GM21515 (cell line): Measurements from ENCODE around the gene SLC38A3.

ENCODE experiments used
- ATAC-seq: cut with Tn5 transposase; IDR thresholded peaks from one replicate; pipeline ENCODE4 v1.9.1; 2021; ENCODE audit not compliant: unreplicated experiment

SLC38A3 gene

GRCh38 chr3:50204804-50205412 lies at the start of gene SLC38A3:
Gene SLC38A3, plus strand, starts transcription at chr3:50205271. Its CDS starts 8,929 bp downstream, at chr3:50214200.
- no peak for ATAC-seq

- ATAC-seq = no peak
Measured at GRCh38 chr3:50155491-50155878, 49.6 kb upstream of the SLC38A3 start.

GRCh38 chr3:50155891-50156290 lies 49.2 kb upstream of the SLC38A3 start:
- no peak for ATAC-seq

GRCh38 chr3:50156549-50157493 lies 48.2 kb upstream of the SLC38A3 start:
- ATAC-seq = no peak

GRCh38 chr3:50157827-50158529 lies 47.1 kb upstream of the SLC38A3 start:
- ATAC-seq = no peak

- ATAC-seq = no peak
Measured at GRCh38 chr3:50158530-50159146, 46.4 kb upstream of the SLC38A3 start.

- ATAC-seq = no peak
Measured at GRCh38 chr3:50160561-50160983, 44.5 kb upstream of the SLC38A3 start.

GRCh38 chr3:50161320-50161719 lies 43.8 kb upstream of the SLC38A3 start:
- ATAC-seq = no peak

- no peak for ATAC-seq
Measured at GRCh38 chr3:50162034-50162883, 42.8 kb upstream of the SLC38A3 start.

- ATAC-seq = no peak
Measured at GRCh38 chr3:50163572-50164455, 41.3 kb upstream of the SLC38A3 start.

GRCh38 chr3:50164481-50164880 lies 40.6 kb upstream of the SLC38A3 start:
- ATAC-seq = no peak

- no peak for ATAC-seq
Measured at GRCh38 chr3:50164984-50165909, 39.8 kb upstream of the SLC38A3 start.

GRCh38 chr3:50165910-50166538 lies 39.0 kb upstream of the SLC38A3 start:
- no peak for ATAC-seq

- ATAC-seq = no peak
Measured at GRCh38 chr3:50166620-50167019, 38.5 kb upstream of the SLC38A3 start.

- no peak for ATAC-seq
Measured at GRCh38 chr3:50167069-50167840, 37.8 kb upstream of the SLC38A3 start.

GRCh38 chr3:50167841-50168209 lies 37.2 kb upstream of the SLC38A3 start:
- no peak for ATAC-seq

GRCh38 chr3:50168388-50168787 lies 36.7 kb upstream of the SLC38A3 start:
- ATAC-seq = no peak
